Measurements from ENCODE around the gene DENND1A.
"Not testable (repeated sequence)": the region's sequence is repeated elsewhere in the genome, so short reads cannot be mapped to it uniquely, and the experiment has no call there.

DENND1A gene

GRCh38 chr9:123861756-123862120 lies 68.2 kb downstream of the DENND1A start:
- no peak for DNase-seq

GRCh38 chr9:123861086-123861755 lies 68.7 kb downstream of the DENND1A start:
- DNase-seq, result no peak

GRCh38 chr9:123860603-123861002 lies 69.3 kb downstream of the DENND1A start:
- no peak for DNase-seq

- DNase-seq, result no peak
Measured at GRCh38 chr9:123852403-123852802, 77.5 kb downstream of the DENND1A start.

GRCh38 chr9:123851851-123852250 lies 78.1 kb downstream of the DENND1A start:
- DNase-seq, result no peak

- DNase-seq, result no peak
Measured at GRCh38 chr9:123848447-123849085, 81.4 kb downstream of the DENND1A start.

- DNase-seq, result no peak
Measured at GRCh38 chr9:123846966-123847365, 83.0 kb downstream of the DENND1A start.

GRCh38 chr9:123843703-123844102 lies 86.2 kb downstream of the DENND1A start:
- no peak for DNase-seq

- DNase-seq, result no peak
Measured at GRCh38 chr9:123835821-123836220, 94.1 kb downstream of the DENND1A start.

- DNase-seq, result no peak
Measured at GRCh38 chr9:123834889-123835562, 94.9 kb downstream of the DENND1A start.

- DNase-seq, result no peak
Measured at GRCh38 chr9:123834218-123834888, 95.6 kb downstream of the DENND1A start.

- DNase-seq, result no peak
Measured at GRCh38 chr9:123832858-123833650, 96.9 kb downstream of the DENND1A start.

GRCh38 chr9:123832176-123832575 lies 97.8 kb downstream of the DENND1A start:
- DNase-seq, result no peak

GRCh38 chr9:123828449-123828848 lies 101.5 kb downstream of the DENND1A start:
- no peak for DNase-seq

- no peak for DNase-seq
Measured at GRCh38 chr9:123825342-123826060, 104.4 kb downstream of the DENND1A start.

- no peak for DNase-seq
Measured at GRCh38 chr9:123823194-123823947, 106.6 kb downstream of the DENND1A start.

GRCh38 chr9:123821619-123822018 lies 108.3 kb downstream of the DENND1A start:
- DNase-seq, result no peak

- no peak for DNase-seq
Measured at GRCh38 chr9:123820139-123820538, 109.8 kb downstream of the DENND1A start.

GRCh38 chr9:123816817-123817472 lies 113.0 kb downstream of the DENND1A start:
- no peak for DNase-seq

- not testable (repeated sequence) for DNase-seq
Measured at GRCh38 chr9:123815856-123816255, 114.1 kb downstream of the DENND1A start.

GRCh38 chr9:123814496-123814895 lies 115.4 kb downstream of the DENND1A start:
- no peak for DNase-seq

Measured in NCI-H1048 (cell line).